ENCODE data around the gene MUTYH. TPM values are rescaled to one million over a fixed set of nuclear protein-coding genes. Genes with fewer than 3 reads are reported as not detected.
A peak's percentile ranks its signal among the peaks of the same experiment; 100 is the strongest.

MUTYH gene
- total RNA-seq, 6 donors from 2014 or later = 10.3 to 105 (median 24.5) TPM

GRCh38 chr1:45326627-45327623 lies 13.3 kb downstream of the MUTYH start, which contains the start of gene HPDL:
Gene HPDL (plus strand): TSS chr1:45326895. CDS start chr1:45327149, 254 bp downstream.
- peaks cover 5 to 16% (median 12%) of the 10 kb centered on the region in 4 donors for H3K36me3 ChIP-seq
- peak within 1 kb of the TSS; percentile 46 to 69 (median 58) for H3K4me3 ChIP-seq
- H3K4me1 ChIP-seq = peaks cover 11 to 18% (median 14%) of the 10 kb centered on the region in 4 donors
- DNase-seq = peak; percentile 48 to 88
- 5 to 17% methylated on average over 40 to 43 of the region's 96 CpGs for WGBS, 2 donors
- peak; percentile 63 to 89 for ATAC-seq (ENCODE audit: low FRiP score in 2 of 2)
- no peaks in the 10 kb centered on the region for H3K27me3 ChIP-seq
- no peaks in the 10 kb centered on the region for H3K9me3 ChIP-seq
- TF ChIP-seq POLR2AphosphoS5 (IDR thresholded peaks at IDR 0.05) (no peak), POLR2A (IDR thresholded peaks at IDR 0.05) (no peak), EP300 (IDR thresholded peaks at IDR 0.05) (no peak)
- TF ChIP-seq, protein P1, sequence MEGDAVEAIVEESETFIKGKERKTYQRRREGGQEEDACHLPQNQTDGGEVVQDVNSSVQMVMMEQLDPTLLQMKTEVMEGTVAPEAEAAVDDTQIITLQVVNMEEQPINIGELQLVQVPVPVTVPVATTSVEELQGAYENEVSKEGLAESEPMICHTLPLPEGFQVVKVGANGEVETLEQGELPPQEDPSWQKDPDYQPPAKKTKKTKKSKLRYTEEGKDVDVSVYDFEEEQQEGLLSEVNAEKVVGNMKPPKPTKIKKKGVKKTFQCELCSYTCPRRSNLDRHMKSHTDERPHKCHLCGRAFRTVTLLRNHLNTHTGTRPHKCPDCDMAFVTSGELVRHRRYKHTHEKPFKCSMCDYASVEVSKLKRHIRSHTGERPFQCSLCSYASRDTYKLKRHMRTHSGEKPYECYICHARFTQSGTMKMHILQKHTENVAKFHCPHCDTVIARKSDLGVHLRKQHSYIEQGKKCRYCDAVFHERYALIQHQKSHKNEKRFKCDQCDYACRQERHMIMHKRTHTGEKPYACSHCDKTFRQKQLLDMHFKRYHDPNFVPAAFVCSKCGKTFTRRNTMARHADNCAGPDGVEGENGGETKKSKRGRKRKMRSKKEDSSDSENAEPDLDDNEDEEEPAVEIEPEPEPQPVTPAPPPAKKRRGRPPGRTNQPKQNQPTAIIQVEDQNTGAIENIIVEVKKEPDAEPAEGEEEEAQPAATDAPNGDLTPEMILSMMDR (IDR thresholded peaks at IDR 0.05) = no peak
- H3K27ac ChIP-seq = peak within 1 kb of the TSS in 1 of 4 donors; percentile 9

- H3K4me3 ChIP-seq = peak overlapping the region in 3 of 4 donors; percentile 46 to 64 (median 53)
- 53 to 61% methylated on average over 6 of the region's 6 CpGs for WGBS, 2 donors
- no peak for DNase-seq
Observed at GRCh38 chr1:45325851-45326506, 14.3 kb downstream of the MUTYH start.

DNA sequence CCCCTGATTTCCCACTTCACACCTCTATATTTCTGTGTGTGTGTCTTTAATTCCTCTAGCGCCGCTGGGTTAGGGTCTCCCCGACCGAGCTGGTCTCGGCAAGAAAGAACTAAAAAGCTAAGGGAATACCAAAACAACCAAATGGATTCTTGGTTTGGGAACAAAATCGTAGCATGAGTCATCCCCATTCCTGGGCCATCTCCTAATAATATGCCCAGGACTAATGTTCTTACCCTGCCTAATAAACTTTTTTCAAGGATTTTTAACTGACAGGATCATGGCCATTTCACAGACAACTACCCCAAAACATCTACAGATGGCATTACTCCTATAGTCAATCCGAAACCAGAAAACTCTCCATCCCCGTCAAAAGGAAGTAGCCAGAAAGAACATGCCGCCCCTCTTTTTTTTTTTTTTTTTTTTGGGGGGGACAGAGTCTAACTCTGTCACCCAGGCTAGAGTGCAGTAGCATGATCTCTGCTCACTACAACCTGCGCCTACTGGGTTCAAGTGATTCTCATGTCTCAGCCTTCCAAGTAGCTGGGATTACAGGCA lies 17.7 kb downstream of the MUTYH start:
- no peak for TF ChIP-seq POLR2A (IDR thresholded peaks at IDR 0.05)
- TF ChIP-seq POLR2AphosphoS5 (IDR thresholded peaks at IDR 0.05) = no peak
- no peak for TF ChIP-seq EP300 (IDR thresholded peaks at IDR 0.05)
- TF ChIP-seq, protein P1 (IDR thresholded peaks at IDR 0.05) = no peak
- no peak for DNase-seq

More at GRCh38 chr1:45325851-45326506, 14.3 kb downstream of the MUTYH start:
- peaks cover 11 to 18% (median 14%) of the 10 kb centered on the region in 4 donors for H3K4me1 ChIP-seq
- TF ChIP-seq POLR2A (IDR thresholded peaks at IDR 0.05) = no peak
- no peak for TF ChIP-seq POLR2AphosphoS5 (IDR thresholded peaks at IDR 0.05)
- TF ChIP-seq EP300 (IDR thresholded peaks at IDR 0.05) = no peak
- TF ChIP-seq, protein P1 (IDR thresholded peaks at IDR 0.05) = no peak
- no peaks in the 10 kb centered on the region for H3K9me3 ChIP-seq
- no peaks in the 10 kb centered on the region for H3K27me3 ChIP-seq
- H3K36me3 ChIP-seq = peaks cover 1 to 8% (median 4%) of the 10 kb centered on the region in 4 donors
- no peak overlapping the region for H3K27ac ChIP-seq
- no peak for ATAC-seq (ENCODE audit: low FRiP score in 2 of 2)

GRCh38 chr1:45321444-45321843 lies 18.8 kb downstream of the MUTYH start:
- H3K27me3 ChIP-seq = no peaks in the 10 kb centered on the region
- no peaks in the 10 kb centered on the region for H3K9me3 ChIP-seq
- DNase-seq (no peak), ATAC-seq (ENCODE audit: low FRiP score in 2 of 2) (no peak)
- no peak overlapping the region for H3K4me3 ChIP-seq
- no peak overlapping the region for H3K27ac ChIP-seq
- H3K36me3 ChIP-seq = no peaks in the 10 kb centered on the region
- peaks cover 0 to 6% (median 4%) of the 10 kb centered on the region in 4 donors for H3K4me1 ChIP-seq
- TF ChIP-seq POLR2AphosphoS5 (IDR thresholded peaks at IDR 0.05) (no peak), POLR2A (IDR thresholded peaks at IDR 0.05) (no peak), EP300 (IDR thresholded peaks at IDR 0.05) (no peak)
- TF ChIP-seq, protein P1 (IDR thresholded peaks at IDR 0.05) = no peak
- WGBS, 2 donors = 96% methylated on average over 5 of the region's 5 CpGs

More for the DNA sequence above, 17.7 kb downstream of the MUTYH start:
- Histone ChIP-seq H3K27me3 (no peaks in the 10 kb centered on the region), H3K36me3 (no peaks in the 10 kb centered on the region), H3K4me1 (peaks cover 11 to 17% (median 13%) of the 10 kb centered on the region in 4 donors), H3K4me3 (no peak overlapping the region), H3K27ac (no peak overlapping the region), H3K9me3 (no peaks in the 10 kb centered on the region)
- ATAC-seq (ENCODE audit: low FRiP score in 2 of 2) = no peak
- WGBS, 2 donors = 94 to 95% methylated on average over 10 of the region's 10 CpGs

Data from upper lobe of left lung (tissue), 6 donors.